Gastroesophageal sphincter (tissue), 4 donors: ENCODE data around the gene RPL12. TPM values are rescaled to one million over a fixed set of nuclear protein-coding genes. Genes with fewer than 3 reads are reported as not detected.

Experiments
- ATAC-seq: fragments of 150-250 bp; one replicate; pipeline ENCODE4 v1.9.1; 2016; ENCODE audit warnings: mild to moderate bottlenecking, moderate library complexity
- H3K27ac ChIP-seq, 4 donors: fragments of 200-600 bp; sonication (generic) in 3 of 4; 1 replicate in 3 of 4; 2 replicates in 1 of 4; pipeline ENCODE4 v1.5.1; 2016 to 2019
- H3K27me3 ChIP-seq: fragments of 200-600 bp; sonication (generic); one replicate; pipeline ENCODE4 v1.5.1; 2019
- H3K36me3 ChIP-seq, 2 donors: fragments of 200-600 bp; sonication (generic); one replicate each; pipeline ENCODE4 v1.5.1; 2019; ENCODE audit warnings: control low read depth in 1 of 2
- H3K4me1 ChIP-seq, 3 donors: fragments of 200-600 bp; sonication (generic); 1 replicate in 2 of 3; 2 replicates in 1 of 3; pipeline ENCODE4 v1.5.1; 2016 to 2019; ENCODE audit warnings: control low read depth in 2 of 3
- H3K4me3 ChIP-seq, 2 donors: fragments of 200-600 bp; sonication (generic); one replicate each; pipeline ENCODE4 v1.5.1; 2019; ENCODE audit warnings: mild to moderate bottlenecking in 1 of 2, moderate library complexity in 1 of 2
- H3K9me3 ChIP-seq, 3 donors: fragments of 200-600 bp; sonication (generic); one replicate each; pipeline ENCODE4 v1.5.1; 2017 to 2019; ENCODE audit warnings: control low read depth in 2 of 3
- EP300 ChIP-seq: sonication (generic); formaldehyde crosslinking; IDR thresholded peaks from one replicate; pipeline ENCODE4 v1.6.1; 2017; ENCODE audit warnings: antibody characterized with exemption, mild to moderate bottlenecking
- POLR2A ChIP-seq, 2 donors: fragments of 450-650 bp; IDR thresholded peaks; one replicate each; pipeline ENCODE4 v1.6.1; 2017; ENCODE audit warnings: antibody characterized with exemption in 2 of 2, mild to moderate bottlenecking in 2 of 2, moderate library complexity in 1 of 2
- POLR2AphosphoS5 ChIP-seq: sonication (generic); formaldehyde crosslinking; IDR thresholded peaks from one replicate; pipeline ENCODE4 v1.6.1; 2017; ENCODE audit warnings: antibody characterized with exemption
- WGBS, 2 donors: methylation state at CpG; one replicate each; pipeline ENCODE4 v1.1.5; 2018; ENCODE audit warnings: low coverage in 1 of 2; 5-methylcytosine and 5-hydroxymethylcytosine counted together
- total RNA-seq, 4 donors: library from RNA; depleted of rRNA; stranded (reverse); fragments of >200 nt; gene quantifications; one replicate each; pipeline ENCODE4 v1.1.0, GENCODE V29; 2016
- TF ChIP-seq, protein P1 (sequence below), 4 experiments: fragments of 200-600 bp in 2 of 4; fragments of 450-650 bp in 2 of 4; sonication (generic) in 1 of 4; IDR thresholded peaks; one replicate each; pipeline ENCODE4 v1.5.1; 2017 to 2019; ENCODE audit warnings: antibody characterized with exemption in 4 of 4, mild to moderate bottlenecking in 2 of 4, moderate library complexity in 2 of 4

The RPL12 gene
- total RNA-seq, 4 donors from 2014 or later = 879 to 2,906 (median 1,722) TPM

DNA sequence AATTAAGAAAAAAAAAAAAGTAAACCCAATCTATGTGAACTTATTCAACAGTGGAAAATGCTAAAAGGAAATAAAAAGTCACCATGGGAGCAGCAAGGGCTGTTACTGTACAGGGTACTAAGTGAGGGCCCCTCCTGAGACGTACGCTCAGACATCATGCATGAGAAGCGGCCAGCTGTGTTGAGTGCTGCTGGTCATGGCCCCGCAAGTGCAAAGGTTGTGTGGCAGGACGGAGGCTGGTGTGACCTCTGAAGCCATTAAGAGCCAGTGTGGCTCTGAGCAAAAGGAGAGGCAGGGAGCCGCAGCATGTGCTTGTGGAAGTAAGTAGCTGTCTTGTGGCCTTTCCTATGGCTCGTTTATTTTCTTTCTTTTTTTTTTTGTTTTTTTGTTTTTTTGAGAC lies 30.1 kb downstream of the RPL12 start:
- no peak for TF ChIP-seq EP300
- no peak for TF ChIP-seq POLR2AphosphoS5
- no peak for TF ChIP-seq POLR2A (IDR thresholded peaks at IDR 0.05)
- TF ChIP-seq, protein P1, sequence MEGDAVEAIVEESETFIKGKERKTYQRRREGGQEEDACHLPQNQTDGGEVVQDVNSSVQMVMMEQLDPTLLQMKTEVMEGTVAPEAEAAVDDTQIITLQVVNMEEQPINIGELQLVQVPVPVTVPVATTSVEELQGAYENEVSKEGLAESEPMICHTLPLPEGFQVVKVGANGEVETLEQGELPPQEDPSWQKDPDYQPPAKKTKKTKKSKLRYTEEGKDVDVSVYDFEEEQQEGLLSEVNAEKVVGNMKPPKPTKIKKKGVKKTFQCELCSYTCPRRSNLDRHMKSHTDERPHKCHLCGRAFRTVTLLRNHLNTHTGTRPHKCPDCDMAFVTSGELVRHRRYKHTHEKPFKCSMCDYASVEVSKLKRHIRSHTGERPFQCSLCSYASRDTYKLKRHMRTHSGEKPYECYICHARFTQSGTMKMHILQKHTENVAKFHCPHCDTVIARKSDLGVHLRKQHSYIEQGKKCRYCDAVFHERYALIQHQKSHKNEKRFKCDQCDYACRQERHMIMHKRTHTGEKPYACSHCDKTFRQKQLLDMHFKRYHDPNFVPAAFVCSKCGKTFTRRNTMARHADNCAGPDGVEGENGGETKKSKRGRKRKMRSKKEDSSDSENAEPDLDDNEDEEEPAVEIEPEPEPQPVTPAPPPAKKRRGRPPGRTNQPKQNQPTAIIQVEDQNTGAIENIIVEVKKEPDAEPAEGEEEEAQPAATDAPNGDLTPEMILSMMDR (IDR thresholded peaks at IDR 0.05) = no peak
- H3K4me1 ChIP-seq = peaks cover 7 to 49% (median 21%) of the 10 kb centered on the region in 3 donors
- no peak for ATAC-seq
- H3K27me3 ChIP-seq = no peaks in the 10 kb centered on the region
- peaks cover 0 to 10% of the 10 kb centered on the region in 2 donors for H3K36me3 ChIP-seq
- H3K27ac ChIP-seq = no peak overlapping the region
- 88 to 90% methylated on average over 6 to 7 of the region's 7 CpGs for WGBS, 2 donors
- H3K4me3 ChIP-seq = no peak overlapping the region
- H3K9me3 ChIP-seq = no peaks in the 10 kb centered on the region

GRCh38 chr9:127419348-127419747 lies 31.9 kb downstream of the RPL12 start:
- no peak for ATAC-seq
- no peak overlapping the region for H3K27ac ChIP-seq
- no peak overlapping the region for H3K4me3 ChIP-seq
- H3K36me3 ChIP-seq = peaks cover 0 to 10% of the 10 kb centered on the region in 2 donors
- H3K27me3 ChIP-seq = no peaks in the 10 kb centered on the region
- TF ChIP-seq POLR2AphosphoS5 = no peak
- TF ChIP-seq, protein P1 (IDR thresholded peaks at IDR 0.05) = no peak
- TF ChIP-seq POLR2A (IDR thresholded peaks at IDR 0.05) = no peak
- TF ChIP-seq EP300 = no peak
- H3K9me3 ChIP-seq = no peaks in the 10 kb centered on the region
- H3K4me1 ChIP-seq = peaks cover 7 to 34% (median 11%) of the 10 kb centered on the region in 3 donors
- 57 to 97% methylated on average over 1 to 5 of the region's 6 CpGs for WGBS, 2 donors

- Histone ChIP-seq H3K27me3 (no peaks in the 10 kb centered on the region), H3K36me3 (peaks cover 0 to 10% of the 10 kb centered on the region in 2 donors), H3K4me3 (no peak overlapping the region), H3K9me3 (no peaks in the 10 kb centered on the region), H3K4me1 (peaks cover 4 to 29% (median 8%) of the 10 kb centered on the region in 3 donors), H3K27ac (no peak overlapping the region)
- ATAC-seq = peak; percentile 11
- 100% methylated on average over 1 of the region's 12 CpGs; no CpG with 5 or more reads in 1 of the 2 donors for WGBS, 2 donors
- TF ChIP-seq, protein P1 (IDR thresholded peaks at IDR 0.05) = no peak
- TF ChIP-seq POLR2AphosphoS5 (no peak), EP300 (no peak)
Measured at GRCh38 chr9:127418037-127418471, 33.2 kb downstream of the RPL12 start.

GRCh38 chr9:127417131-127418036 lies 33.8 kb downstream of the RPL12 start:
- no peak overlapping the region for H3K27ac ChIP-seq
- no peaks in the 10 kb centered on the region for H3K9me3 ChIP-seq
- 66 to 80% methylated on average over 2 to 13 of the region's 15 CpGs for WGBS, 2 donors
- H3K4me3 ChIP-seq = no peak overlapping the region
- TF ChIP-seq EP300 = no peak
- TF ChIP-seq, protein P1 (IDR thresholded peaks at IDR 0.05) = no peak
- no peak for TF ChIP-seq POLR2AphosphoS5
- no peak for TF ChIP-seq POLR2A (IDR thresholded peaks at IDR 0.05)
- no peaks in the 10 kb centered on the region for H3K27me3 ChIP-seq
- H3K36me3 ChIP-seq = peaks cover 0 to 10% of the 10 kb centered on the region in 2 donors
- peaks cover 0 to 22% (median 1%) of the 10 kb centered on the region in 3 donors for H3K4me1 ChIP-seq
- ATAC-seq = no peak
